Esophagus squamous epithelium (tissue), 4 donors: ENCODE results near the gene HRC.

Experiments
- CTCF ChIP-seq, 6 experiments: fragments of 450-650 bp in 4 of 6; fragments of 200-600 bp in 2 of 6; sonication (generic) in 2 of 6; IDR thresholded peaks; one replicate each; pipeline ENCODE4 v1.5.1; 2016 to 2019; ENCODE audit warnings: antibody characterized with exemption in 6 of 6, mild to moderate bottlenecking in 4 of 6, moderate library complexity in 4 of 6
- POLR2A ChIP-seq, 4 donors: fragments of 450-650 bp; IDR thresholded peaks; one replicate each; pipeline ENCODE4 v1.6.1; 2017; ENCODE audit warnings: antibody characterized with exemption in 4 of 4, mild to moderate bottlenecking in 4 of 4, moderate library complexity in 3 of 4

- TF ChIP-seq CTCF (IDR thresholded peaks at IDR 0.05) (peak in 4 of 6 experiments; percentile 12 to 49 (median 40)), POLR2A (IDR thresholded peaks at IDR 0.05) (peak in 3 of 4 donors; percentile 21 to 62 (median 41))
Measured at GRCh38 chr19:49118565-49119410, 36.4 kb downstream of the HRC start, which contains the start of gene C19orf73.
